H9 (cell line): ENCODE results near the gene CLEC16A. TPM values are rescaled to one million over a fixed set of nuclear protein-coding genes. Genes with fewer than 3 reads are reported as not detected.

Experiments
- DNase-seq: peaks from one replicate; pipeline ENCODE4 v3.0.0-alpha.2; 2017
- H2AFZ ChIP-seq: one replicate; pipeline ENCODE4 v1.6.1; 2013; ENCODE audit warnings: mild to moderate bottlenecking, low read length, control low read depth, moderate library complexity
- H2AK5ac ChIP-seq: 2 replicates; pipeline ENCODE4 v1.6.1; 2013; ENCODE audit warnings: low read length, control low read depth, mixed read lengths; ENCODE audit not compliant: insufficient read length
- H2BK120ac ChIP-seq: one replicate; pipeline ENCODE4 v1.6.1; 2013; ENCODE audit warnings: low read depth, mild to moderate bottlenecking, low read length, control low read depth, inconsistent platforms; ENCODE audit not compliant: poor library complexity, severe bottlenecking
- H2BK12ac ChIP-seq: 2 replicates; pipeline ENCODE4 v1.6.1; 2013; ENCODE audit warnings: low read length, control low read depth, mixed read lengths, low read depth; ENCODE audit not compliant: insufficient read length
- H2BK15ac ChIP-seq: 2 replicates; pipeline ENCODE4 v1.6.1; 2013; ENCODE audit warnings: low read depth, low read length, control low read depth
- H2BK20ac ChIP-seq: one replicate; pipeline ENCODE4 v1.6.1; 2013; ENCODE audit warnings: low read depth, mild to moderate bottlenecking, low read length, control low read depth, inconsistent platforms; ENCODE audit not compliant: poor library complexity, severe bottlenecking
- H2BK5ac ChIP-seq: 2 replicates; pipeline ENCODE4 v1.6.1; 2013; ENCODE audit warnings: low read length, control low read depth, mixed read lengths; ENCODE audit not compliant: insufficient read length
- H3K14ac ChIP-seq: 2 replicates; pipeline ENCODE4 v1.6.1; 2013; ENCODE audit warnings: low read length, control low read depth; ENCODE audit not compliant: insufficient read depth
- H3K18ac ChIP-seq: 2 replicates; pipeline ENCODE4 v1.6.1; 2013; ENCODE audit warnings: low read depth, mild to moderate bottlenecking, mixed read lengths, low read length, control low read depth; ENCODE audit not compliant: insufficient read length
- H3K23ac ChIP-seq: 2 replicates; pipeline ENCODE4 v1.6.1; 2013; ENCODE audit warnings: low read length, control low read depth, mixed read lengths, low read depth; ENCODE audit not compliant: insufficient read length
- H3K23me2 ChIP-seq: 2 replicates; pipeline ENCODE4 v1.6.1; 2013; ENCODE audit warnings: low read depth, mild to moderate bottlenecking, mixed read lengths, low read length, control low read depth; ENCODE audit not compliant: insufficient read length, poor library complexity, severe bottlenecking
- H3K27ac ChIP-seq: 2 replicates; pipeline ENCODE4 v1.5.1; 2013; ENCODE audit warnings: low read length, control low read depth, mixed read lengths, low read depth; ENCODE audit not compliant: insufficient read length
- H3K27me3 ChIP-seq: 2 replicates; pipeline ENCODE4 v1.6.1; 2013; ENCODE audit warnings: low read length, control low read depth, inconsistent platforms; ENCODE audit not compliant: insufficient read depth
- H3K4ac ChIP-seq: 2 replicates; pipeline ENCODE4 v1.6.1; 2013; ENCODE audit warnings: low read depth, mild to moderate bottlenecking, control low read depth, inconsistent platforms, low read length, moderate library complexity
- H3K4me1 ChIP-seq: 2 replicates; pipeline ENCODE4 v1.6.1; 2013; ENCODE audit warnings: low read length, control low read depth, inconsistent platforms; ENCODE audit not compliant: insufficient read depth
- H3K4me2 ChIP-seq: 2 replicates; pipeline ENCODE4 v1.6.1; 2013; ENCODE audit warnings: low read length, control low read depth, mixed read lengths; ENCODE audit not compliant: insufficient read length, insufficient read depth
- H3K56ac ChIP-seq: 2 replicates; pipeline ENCODE4 v1.6.1; 2013; ENCODE audit warnings: low read depth, mild to moderate bottlenecking, mixed read lengths, low read length, control low read depth; ENCODE audit not compliant: insufficient read length
- H3K79me1 ChIP-seq: 2 replicates; pipeline ENCODE4 v1.6.1; 2013; ENCODE audit warnings: low read depth, mild to moderate bottlenecking, moderate library complexity, low read length, control low read depth, inconsistent platforms; ENCODE audit not compliant: insufficient read depth, poor library complexity, severe bottlenecking
- H3K79me2 ChIP-seq: 2 replicates; pipeline ENCODE4 v1.6.1; 2013; ENCODE audit warnings: low read length, control low read depth, inconsistent platforms; ENCODE audit not compliant: insufficient read depth
- H3K9ac ChIP-seq: 2 replicates; pipeline ENCODE4 v1.6.1; 2013; ENCODE audit warnings: low read length, control low read depth, mixed read lengths; ENCODE audit not compliant: insufficient read length; ENCODE audit errors: extremely low read depth
- H3K9me3 ChIP-seq: one replicate; pipeline ENCODE4 v1.6.1; 2013; ENCODE audit warnings: low read depth, low read length, inconsistent platforms; ENCODE audit not compliant: control insufficient read depth
- H3T11ph ChIP-seq: one replicate; pipeline ENCODE4 v1.6.1; 2013; ENCODE audit warnings: mild to moderate bottlenecking, low read length, control low read depth, inconsistent platforms
- H4K20me1 ChIP-seq: one replicate; pipeline ENCODE4 v1.6.1; 2013; ENCODE audit not compliant: control insufficient read depth, insufficient read length, insufficient read depth
- H4K5ac ChIP-seq: 2 replicates; pipeline ENCODE4 v1.6.1; 2013; ENCODE audit warnings: low read depth, mild to moderate bottlenecking, mixed read lengths, low read length, control low read depth; ENCODE audit not compliant: insufficient read length
- H4K8ac ChIP-seq: replicated peaks from 2 replicates; pipeline ENCODE4 v1.6.1; 2013; ENCODE audit warnings: low read length, control low read depth, mixed read lengths, low read depth; ENCODE audit not compliant: insufficient read length
- H4K91ac ChIP-seq: 2 replicates; pipeline ENCODE4 v1.6.1; 2013; ENCODE audit warnings: low read depth, mild to moderate bottlenecking, moderate library complexity, mixed read lengths, low read length, control low read depth; ENCODE audit not compliant: insufficient read length
- H3K27ac Mint-ChIP-seq, 3 experiments: 2 replicates in 2 of 3; 3 replicates in 1 of 3; pipeline ENCODE4 v1.8.0; 2020 to 2021; ENCODE audit warnings: mixed read lengths in 3 of 3, mild to moderate bottlenecking in 1 of 3, moderate library complexity in 1 of 3
- H3K27me3 Mint-ChIP-seq: 2 replicates; pipeline ENCODE4 v1.8.0; 2021; ENCODE audit warnings: low read depth, mild to moderate bottlenecking, moderate library complexity, mixed read lengths
- H3K36me3 Mint-ChIP-seq, 3 experiments: 2 replicates in 2 of 3; 3 replicates in 1 of 3; pipeline ENCODE4 v1.8.0; 2020 to 2021; ENCODE audit warnings: low read depth in 3 of 3, mixed read lengths in 3 of 3; ENCODE audit not compliant: insufficient read depth in 1 of 3
- H3K4me1 Mint-ChIP-seq, 2 experiments: 2 replicates each; pipeline ENCODE4 v1.8.0; 2020; ENCODE audit warnings: mixed read lengths in 2 of 2
- H3K4me3 Mint-ChIP-seq, 2 experiments: 2 replicates in 1 of 2; 3 replicates in 1 of 2; pipeline ENCODE4 v1.8.0; 2020 to 2021; ENCODE audit warnings: mild to moderate bottlenecking in 2 of 2, mixed read lengths in 2 of 2, moderate library complexity in 1 of 2
- H3K9me3 Mint-ChIP-seq, 2 experiments: 2 replicates in 1 of 2; 3 replicates in 1 of 2; pipeline ENCODE4 v1.8.0; 2020; ENCODE audit warnings: mild to moderate bottlenecking in 2 of 2, mixed read lengths in 2 of 2, moderate library complexity in 1 of 2
- CTCF ChIP-seq: fragments of 200-600 bp; sonication (generic); conservative IDR thresholded peaks from 3 replicates; pipeline ENCODE4 v1.8.0; 2021; ENCODE audit warnings: antibody characterized with exemption, mild to moderate bottlenecking
- WGBS: extraction: QIAGEN DNeasy Blood & Tissue Kit; methylation state at CpG from one replicate; pipeline ENCODE4 v1.1.7; 2013; ENCODE audit warnings: missing lambda C conversion rate, low lambda C conversion rate, mixed read lengths; ENCODE audit not compliant: insufficient read length; ENCODE audit errors: extremely low coverage; 5-methylcytosine and 5-hydroxymethylcytosine counted together
- total RNA-seq: library from RNA; stranded (reverse); gene quantifications from 2 replicates; pipeline ENCODE4 v1.2.1, GENCODE V29; 2021

CLEC16A gene
- total RNA-seq, 1 experiment from 2014 or later = 15.2 TPM

DNA sequence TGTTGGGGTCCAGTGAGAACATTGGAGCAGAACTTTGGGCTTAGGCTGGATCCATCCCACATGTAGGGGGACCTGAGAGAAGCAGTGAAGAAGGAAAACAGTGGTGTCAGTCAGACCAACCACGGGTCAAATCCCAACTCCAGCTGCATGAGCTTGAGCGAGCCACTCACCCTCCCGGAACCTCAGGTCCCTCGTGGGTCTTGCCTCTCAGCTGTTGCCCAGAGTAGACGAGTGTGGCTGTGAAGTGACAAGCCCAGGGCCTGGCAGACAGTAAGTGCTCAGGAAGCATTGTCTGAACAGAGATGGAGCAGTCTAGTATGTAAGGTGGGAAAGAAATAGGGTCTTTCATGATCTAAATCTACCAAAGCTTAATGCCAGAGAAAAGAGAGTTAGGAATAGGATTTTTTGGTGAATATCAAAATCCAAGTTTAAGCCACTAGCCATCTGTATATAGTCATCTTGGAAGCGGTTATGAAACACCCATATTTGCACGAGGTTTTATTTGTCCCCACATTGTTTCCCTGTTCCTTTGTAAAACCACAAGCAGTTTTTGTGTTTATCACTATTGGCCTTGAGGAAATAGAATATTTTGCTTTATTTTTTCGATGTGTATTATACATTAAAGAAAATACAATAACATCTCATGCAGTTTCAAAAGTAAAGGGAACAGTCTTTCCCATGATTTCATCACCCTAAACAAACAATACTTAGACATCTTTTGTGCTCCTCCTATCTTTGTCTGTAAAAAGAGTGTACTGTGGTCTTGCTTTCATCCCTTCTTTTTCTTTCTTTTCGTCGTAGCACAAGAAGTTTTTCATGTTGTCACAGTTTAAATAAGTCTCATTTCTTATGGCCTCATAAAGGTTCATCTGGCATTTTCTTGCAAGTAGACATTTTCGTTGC is 112.0 kb downstream of the CLEC16A start:
- Histone ChIP-seq H2BK5ac (no peak overlapping the region), H2AFZ (no peak overlapping the region), H4K91ac (no peak overlapping the region), H3K27ac (no peak overlapping the region), H2BK20ac (no peak overlapping the region), H4K20me1 (no peaks in the 10 kb centered on the region), H3K23me2 (no peaks in the 10 kb centered on the region), H2AK5ac (no peak overlapping the region), H3T11ph (no peak overlapping the region), H3K79me1 (no peaks in the 10 kb centered on the region), H2BK120ac (no peak overlapping the region), H2BK12ac (no peak overlapping the region), H3K14ac (no peak overlapping the region), H3K56ac (no peak overlapping the region), H2BK15ac (no peak overlapping the region), H3K9ac (no peak overlapping the region), H3K27me3 (no peaks in the 10 kb centered on the region), H3K79me2 (no peaks in the 10 kb centered on the region), H4K8ac (no peak overlapping the region), H3K18ac (no peak overlapping the region), H3K4ac (no peak overlapping the region), H4K5ac (no peak overlapping the region), H3K23ac (no peak overlapping the region), H3K9me3 (no peaks in the 10 kb centered on the region), H3K4me2 (no peak overlapping the region), H3K4me1 (no peaks in the 10 kb centered on the region)
- Mint-ChIP-seq H3K27ac (peak overlapping the region in 1 of 3 experiments; percentile 66; a peak in 1 of 7 replicates), H3K36me3 (peaks cover 0 to 12% (median 4%) of the 10 kb centered on the region in 3 experiments; a peak in 3 of 7 replicates), H3K4me1 (peaks cover 2 to 3% of the 10 kb centered on the region in 2 experiments), H3K4me3 (no peak overlapping the region; a peak in 1 of 5 replicates), H3K9me3 (no peaks in the 10 kb centered on the region), H3K27me3 (no peaks in the 10 kb centered on the region)
- DNase-seq = no peak
- no peak for TF ChIP-seq CTCF
- no CpG with 5 or more reads among the region's 11 CpGs for WGBS
